Tibial nerve (tissue), 4 donors: ENCODE measurements around the gene MRPS2.

Source experiments
- EP300 ChIP-seq, 2 donors: sonication (generic); formaldehyde crosslinking; IDR thresholded peaks; one replicate each; pipeline ENCODE4 v1.6.1; 2017; ENCODE audit warnings: antibody characterized with exemption in 2 of 2, mild to moderate bottlenecking in 1 of 2
- POLR2A ChIP-seq, 2 donors: fragments of 450-650 bp; IDR thresholded peaks; one replicate each; pipeline ENCODE4 v1.6.1; 2017; ENCODE audit warnings: antibody characterized with exemption in 2 of 2, mild to moderate bottlenecking in 2 of 2, moderate library complexity in 2 of 2
- TF ChIP-seq, protein P1 (sequence below), 5 experiments: fragments of 200-600 bp in 3 of 5; fragments of 450-650 bp in 2 of 5; sonication (generic) in 3 of 5; IDR thresholded peaks; one replicate each; pipeline ENCODE4 v1.5.1; 2016 to 2019; ENCODE audit warnings: antibody characterized with exemption in 5 of 5, mild to moderate bottlenecking in 3 of 5, moderate library complexity in 2 of 5

DNA sequence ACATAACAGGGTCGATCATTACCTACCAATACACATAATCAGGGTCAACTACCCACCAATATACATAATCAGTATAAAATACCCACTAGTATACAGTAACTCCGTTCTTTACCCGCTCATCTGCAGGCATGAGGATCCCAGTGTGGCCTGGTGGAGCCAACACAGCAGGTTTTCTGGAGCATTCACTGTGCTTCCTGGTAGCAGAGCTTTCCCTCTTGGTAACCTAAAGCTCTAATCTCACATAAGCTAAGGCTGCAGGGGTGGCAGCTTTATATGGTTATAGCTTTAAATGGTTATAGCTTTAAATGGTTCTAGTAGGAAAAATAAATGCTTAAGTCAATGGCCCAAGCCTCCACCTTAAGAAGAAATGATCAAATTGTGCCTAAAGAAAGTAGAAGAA, 32.6 kb downstream of the MRPS2 start:
- no peak for TF ChIP-seq POLR2A (IDR thresholded peaks at IDR 0.05)
- TF ChIP-seq, protein P1, sequence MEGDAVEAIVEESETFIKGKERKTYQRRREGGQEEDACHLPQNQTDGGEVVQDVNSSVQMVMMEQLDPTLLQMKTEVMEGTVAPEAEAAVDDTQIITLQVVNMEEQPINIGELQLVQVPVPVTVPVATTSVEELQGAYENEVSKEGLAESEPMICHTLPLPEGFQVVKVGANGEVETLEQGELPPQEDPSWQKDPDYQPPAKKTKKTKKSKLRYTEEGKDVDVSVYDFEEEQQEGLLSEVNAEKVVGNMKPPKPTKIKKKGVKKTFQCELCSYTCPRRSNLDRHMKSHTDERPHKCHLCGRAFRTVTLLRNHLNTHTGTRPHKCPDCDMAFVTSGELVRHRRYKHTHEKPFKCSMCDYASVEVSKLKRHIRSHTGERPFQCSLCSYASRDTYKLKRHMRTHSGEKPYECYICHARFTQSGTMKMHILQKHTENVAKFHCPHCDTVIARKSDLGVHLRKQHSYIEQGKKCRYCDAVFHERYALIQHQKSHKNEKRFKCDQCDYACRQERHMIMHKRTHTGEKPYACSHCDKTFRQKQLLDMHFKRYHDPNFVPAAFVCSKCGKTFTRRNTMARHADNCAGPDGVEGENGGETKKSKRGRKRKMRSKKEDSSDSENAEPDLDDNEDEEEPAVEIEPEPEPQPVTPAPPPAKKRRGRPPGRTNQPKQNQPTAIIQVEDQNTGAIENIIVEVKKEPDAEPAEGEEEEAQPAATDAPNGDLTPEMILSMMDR (IDR thresholded peaks at IDR 0.05): no peak
- no peak for TF ChIP-seq EP300 (IDR thresholded peaks at IDR 0.05)
